Endothelial cell of umbilical vein (primary cell): ENCODE measurements around the gene ZC3H18. TPM values are rescaled to one million over a fixed set of nuclear protein-coding genes. Genes with fewer than 3 reads are reported as not detected.

Experiments
- BruUV-seq: library from RNA; stranded (reverse); fragments of 400-500 nt; replicated peaks from 2 replicates; lab custom pipeline; 2021; lab: Mats Ljungman, UMichigan
- CTCF ChIA-PET: fragments of 300-600, 350-600 bp; sonication (Branson Sonifier 250); formaldehyde crosslinking; loops from one replicate; lab custom pipeline; 2021; ENCODE audit warnings: antibody characterized with exemption, inconsistent platforms; lab: Charles Lee
- POLR2A ChIA-PET: fragments of 300-600, 350-600 bp; sonication (Branson Sonifier 250); formaldehyde crosslinking; loops from one replicate; lab custom pipeline; 2021; ENCODE audit warnings: antibody characterized with exemption, inconsistent platforms; lab: Charles Lee
- DNase-seq: peaks from one replicate; pipeline ENCODE4 v3.0.0-alpha.2; 2011; ENCODE audit warnings: low read depth, low spot score
- FAIRE-seq: peaks from 2 replicates; lab custom pipeline; 2011; peaks lifted over from hg19 to GRCh38; lab: Jason Lieb, UNC
- H2AFZ ChIP-seq: 2 replicates; pipeline ENCODE4 v1.6.0; 2012; ENCODE audit warnings: low read depth, low read length, control low read depth, inconsistent platforms
- H3K27ac ChIP-seq: 2 replicates; pipeline ENCODE4 v1.5.1; 2011; ENCODE audit warnings: low read depth, mild to moderate bottlenecking, control low read depth, low read length, moderate library complexity; ENCODE audit not compliant: insufficient read depth
- H3K27me3 ChIP-seq, 2 experiments: 2 replicates each; pipeline versions ENCODE4 v1.6.0 to v1.6.1; 2011; ENCODE audit warnings: low read length in 2 of 2, mixed read lengths in 1 of 2; ENCODE audit not compliant: control insufficient read depth in 2 of 2, insufficient read depth in 2 of 2
- H3K36me3 ChIP-seq, 2 experiments: 2 replicates in 1 of 2; 3 replicates in 1 of 2; pipeline ENCODE4 v1.5.1; 2011; ENCODE audit warnings: low read length in 2 of 2, mild to moderate bottlenecking in 1 of 2, moderate library complexity in 1 of 2; ENCODE audit not compliant: control insufficient read depth in 2 of 2, insufficient read depth in 2 of 2; ENCODE audit errors: extremely low read depth in 1 of 2
- H3K4me1 ChIP-seq: 3 replicates; pipeline ENCODE4 v1.5.1; 2011; ENCODE audit warnings: mild to moderate bottlenecking, low read length; ENCODE audit not compliant: control insufficient read depth, insufficient read depth; ENCODE audit errors: extremely low read depth
- H3K4me2 ChIP-seq: 2 replicates; pipeline ENCODE4 v1.6.1; 2011; ENCODE audit warnings: low read length, control low read depth, mixed read lengths; ENCODE audit not compliant: insufficient read depth
- H3K4me3 ChIP-seq, 3 experiments: fragments of 200-600 bp in 1 of 3; sonication (generic), shearing (Covaris generic) in 1 of 3; replicated peaks in 1 of 3; 2 replicates each; pipeline ENCODE4 v1.5.1; 2011 to 2016; ENCODE audit warnings: control low read depth in 3 of 3, low read length in 3 of 3, mild to moderate bottlenecking in 2 of 3, inconsistent platforms in 1 of 3, low read depth in 1 of 3, moderate library complexity in 1 of 3; ENCODE audit not compliant: insufficient read depth in 1 of 3
- H3K79me2 ChIP-seq: 2 replicates; pipeline ENCODE4 v1.6.0; 2012; ENCODE audit warnings: low read length, inconsistent platforms; ENCODE audit not compliant: control insufficient read depth, insufficient read depth
- H3K9ac ChIP-seq: replicated peaks from 2 replicates; pipeline ENCODE3; 2011; ENCODE audit warnings: low read length, control low read depth; ENCODE audit not compliant: insufficient read depth; ENCODE audit errors: extremely low read depth
- H3K9me1 ChIP-seq: replicated peaks from 3 replicates; pipeline ENCODE4 v1.6.0; 2011; ENCODE audit warnings: mild to moderate bottlenecking, low read length; ENCODE audit not compliant: control insufficient read depth, insufficient read depth; ENCODE audit errors: extremely low read depth
- H3K9me3 ChIP-seq: replicated peaks from 2 replicates; pipeline ENCODE4 v1.5.1; 2012; ENCODE audit warnings: low read length, inconsistent platforms; ENCODE audit not compliant: control insufficient read depth, insufficient read depth
- H4K20me1 ChIP-seq: replicated peaks from 2 replicates; pipeline ENCODE3; 2011; ENCODE audit warnings: mild to moderate bottlenecking, low read length; ENCODE audit not compliant: control insufficient read depth, insufficient read depth; ENCODE audit errors: extremely low read depth
- CTCF ChIP-seq, 2 donors: IDR thresholded peaks; 1 replicate in 1 of 2; 2 replicates in 1 of 2; pipeline ENCODE4 v1.5.1; 2011; ENCODE audit warnings: low read length in 2 of 2, mild to moderate bottlenecking in 2 of 2, moderate library complexity in 2 of 2, control low read depth in 1 of 2, inconsistent platforms in 1 of 2, low read depth in 1 of 2; ENCODE audit not compliant: insufficient read depth in 1 of 2; ENCODE audit errors: extremely low read depth in 1 of 2
- EZH2 ChIP-seq: IDR thresholded peaks from 2 replicates; pipeline ENCODE4 v1.6.1; 2012; ENCODE audit warnings: borderline replicate concordance, low read depth, mild to moderate bottlenecking, moderate library complexity, low read length, inconsistent platforms; ENCODE audit not compliant: severe bottlenecking
- FOS ChIP-seq: IDR thresholded peaks from 2 replicates; pipeline ENCODE4 v1.6.1; 2011; ENCODE audit warnings: mild to moderate bottlenecking, low read length, moderate library complexity, borderline replicate concordance; ENCODE audit not compliant: insufficient read depth
- GATA2 ChIP-seq: IDR thresholded peaks from 2 replicates; pipeline ENCODE4 v1.7.0; 2011; ENCODE audit warnings: low read depth, mild to moderate bottlenecking, moderate library complexity, mixed read lengths, low read length; ENCODE audit not compliant: insufficient read length, insufficient read depth
- JUN ChIP-seq: IDR thresholded peaks from 2 replicates; pipeline ENCODE4 v1.6.1; 2011; ENCODE audit warnings: borderline replicate concordance, low read depth; ENCODE audit not compliant: insufficient read length, insufficient read depth
- MAX ChIP-seq: IDR thresholded peaks from 2 replicates; pipeline ENCODE4 v1.6.1; 2011; ENCODE audit not compliant: insufficient read depth, insufficient read length
- MYC ChIP-seq: IDR thresholded peaks from one replicate; pipeline ENCODE4 v1.6.1; 2011; ENCODE audit warnings: mild to moderate bottlenecking, low read depth, low read length
- POLR2A ChIP-seq: IDR thresholded peaks from 2 replicates; pipeline ENCODE4 v1.6.1; 2012; ENCODE audit warnings: low read depth, mild to moderate bottlenecking, control low read depth, low read length
- POLR2AphosphoS5 ChIP-seq: IDR thresholded peaks from 2 replicates; pipeline ENCODE4 v1.6.1; 2012; ENCODE audit warnings: low read depth, mild to moderate bottlenecking, control low read depth, low read length, moderate library complexity; ENCODE audit not compliant: insufficient read depth
- dilution Hi-C: fragments of 300-500 bp; cut with MboI; formaldehyde crosslinking; loops from one replicate; pipeline ENCODE4 v1.15.0; 2019; ENCODE audit warnings: low sequenced_read_pairs; ENCODE audit not compliant: extremely low pct_ligation_motif_present
- intact Hi-C: fragments of 100-400 bp; cut with micrococcal nuclease; formaldehyde crosslinking; loops from one replicate; pipeline ENCODE4 v1.10.0; 2022
- polyA plus RNA-seq, 4 experiments: library from polyadenylated mRNA; depleted of rRNA in 3 of 4; stranded (reverse) in 3 of 4; unstranded in 1 of 4; fragments of >200 nt; gene quantifications; 2 replicates each; pipeline versions ENCODE4 v1.2.1 to v1.2.3, GENCODE V29; 2011 to 2012; ENCODE audit warnings: missing spikeins in 1 of 4
- total RNA-seq: library from RNA; stranded (reverse); gene quantifications from 2 replicates; pipeline ENCODE4 v1.2.3, GENCODE V29; 2021

Gene ZC3H18
- total and polyA plus RNA-seq, 2 donors (not counting 3 experiments of a cell fraction or from before 2014, with no cell fraction given) = 12.1 to 52.8 TPM

GRCh38 chr16:88653596-88654362 lies 83.6 kb downstream of the ZC3H18 start:
- FAIRE-seq (no peak), DNase-seq (no peak)
- Histone ChIP-seq H3K79me2 (peaks cover 3% of the 10 kb centered on the region), H3K36me3 (peaks cover 7 to 17% of the 10 kb centered on the region in 2 experiments), H3K9me1 (no peaks in the 10 kb centered on the region), H3K27me3 (no peaks in the 10 kb centered on the region), H2AFZ (no peak overlapping the region), H4K20me1 (no peaks in the 10 kb centered on the region), H3K4me1 (peaks cover 13% of the 10 kb centered on the region), H3K27ac (no peak overlapping the region), H3K4me2 (no peak overlapping the region), H3K9ac (no peak overlapping the region), H3K9me3 (no peaks in the 10 kb centered on the region), H3K4me3 (no peak overlapping the region)
- intact Hi-C loops = no loop called here
- dilution Hi-C loops = no loop called here
- no TSS peak for BruUV-seq
- POLR2A ChIA-PET = no interaction called here
- CTCF ChIA-PET = no interaction called here
- TF ChIP-seq JUN (no peak), CTCF (IDR thresholded peaks at IDR 0.05; ENCODE audit: extremely low read depth in 1 of 2, insufficient read depth in 1 of 2, low read depth in 1 of 2, low read length in 2 of 2) (no peak), EZH2 (no peak), MYC (no peak), POLR2A (no peak), MAX (no peak), POLR2AphosphoS5 (no peak), FOS (no peak), GATA2 (no peak)
